Naive B cell (primary cell): ENCODE results near the gene BCAP31. TPM values are rescaled to one million over a fixed set of nuclear protein-coding genes. Genes with fewer than 3 reads are reported as not detected.

Experiments
- ATAC-seq, 2 donors: fragments of 150-1000 bp; cut with Tn5 transposase; 2 replicates each; pipeline ENCODE4 v1.10.0; 2021; ENCODE audit warnings: low read depth in 2 of 2, mild to moderate bottlenecking in 2 of 2, moderate library complexity in 2 of 2
- DNase-seq: peaks from one replicate; pipeline ENCODE4 v3.0.0; 2022
- H3K27ac Mint-ChIP-seq, 6 donors: one replicate each; pipeline ENCODE4 v1.8.0; 2020 to 2022; ENCODE audit warnings: mild to moderate bottlenecking in 6 of 6, mixed read lengths in 6 of 6, moderate library complexity in 5 of 6, inconsistent platforms in 2 of 6
- H3K27me3 Mint-ChIP-seq, 3 donors: one replicate each; pipeline ENCODE4 v1.8.0; 2021 to 2022; ENCODE audit warnings: mixed read lengths in 3 of 3, mild to moderate bottlenecking in 1 of 3
- H3K36me3 Mint-ChIP-seq, 2 donors: one replicate each; pipeline ENCODE4 v1.8.0; 2020 to 2022; ENCODE audit warnings: mixed read lengths in 2 of 2, inconsistent platforms in 1 of 2, mild to moderate bottlenecking in 1 of 2
- H3K4me1 Mint-ChIP-seq, 3 donors: one replicate each; pipeline ENCODE4 v1.8.0; 2020 to 2022; ENCODE audit warnings: mixed read lengths in 3 of 3, inconsistent platforms in 1 of 3, mild to moderate bottlenecking in 1 of 3, moderate library complexity in 1 of 3
- H3K4me3 Mint-ChIP-seq, 8 donors: one replicate each; pipeline ENCODE4 v1.8.0; 2020 to 2022; ENCODE audit warnings: mild to moderate bottlenecking in 8 of 8, mixed read lengths in 8 of 8, moderate library complexity in 8 of 8, inconsistent platforms in 2 of 8
- H3K9me3 Mint-ChIP-seq, 7 donors: one replicate each; pipeline ENCODE4 v1.8.0; 2020 to 2022; ENCODE audit warnings: mixed read lengths in 7 of 7, mild to moderate bottlenecking in 5 of 7, inconsistent platforms in 2 of 7, moderate library complexity in 1 of 7
- polyA plus RNA-seq, 6 donors: library from polyadenylated mRNA; unstranded; fragments of 300-500 nt; fragmentation: Illumina TruSeq; gene quantifications; one replicate each; pipeline ENCODE4 v1.2.3, GENCODE V29; 2021; ENCODE audit warnings: low read depth in 6 of 6

Gene BCAP31
- polyA plus RNA-seq, 6 donors from 2014 or later: 228 to 369 (median 252) TPM

DNA sequence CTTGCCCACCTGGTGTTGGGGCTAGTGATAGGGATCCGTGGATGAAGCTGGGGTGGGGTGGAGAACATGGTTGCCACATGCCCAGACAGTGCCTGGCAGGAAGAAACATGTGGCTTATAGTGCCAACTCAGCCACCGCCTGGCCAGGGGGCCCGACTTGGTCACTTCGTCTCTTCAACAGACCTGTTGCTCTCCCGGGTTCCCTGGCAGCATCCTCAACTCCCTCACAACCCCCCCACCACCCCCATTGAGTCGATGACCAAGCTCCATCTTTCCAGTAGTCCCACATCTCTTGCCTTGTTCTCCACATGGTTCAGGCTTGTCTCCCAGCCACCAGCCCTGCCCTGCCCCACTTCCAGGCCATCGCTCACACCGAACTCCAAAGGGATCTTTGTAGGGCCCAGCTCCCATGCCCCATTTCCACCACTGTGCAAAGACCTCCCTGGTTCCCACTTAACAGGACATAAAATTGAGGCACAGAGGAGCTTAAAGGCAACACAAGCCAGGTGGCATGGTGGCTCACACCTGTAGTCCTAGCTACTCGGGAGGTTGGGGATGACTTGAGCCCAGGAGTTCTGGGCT lies 58.4 kb downstream of the BCAP31 start:
- Mint-ChIP-seq H3K36me3 (no peaks in the 10 kb centered on the region), H3K4me1 (peaks cover 9 to 17% (median 16%) of the 10 kb centered on the region in 3 donors), H3K9me3 (peaks cover 0 to 7% (median 5%) of the 10 kb centered on the region in 7 donors), H3K27ac (peak overlapping the region in 2 of 6 donors; percentile 14 to 43), H3K27me3 (peaks cover 18 to 32% (median 29%) of the 10 kb centered on the region in 3 donors), H3K4me3 (no peak overlapping the region)
- DNase-seq (no peak), ATAC-seq (no peak)

DNA sequence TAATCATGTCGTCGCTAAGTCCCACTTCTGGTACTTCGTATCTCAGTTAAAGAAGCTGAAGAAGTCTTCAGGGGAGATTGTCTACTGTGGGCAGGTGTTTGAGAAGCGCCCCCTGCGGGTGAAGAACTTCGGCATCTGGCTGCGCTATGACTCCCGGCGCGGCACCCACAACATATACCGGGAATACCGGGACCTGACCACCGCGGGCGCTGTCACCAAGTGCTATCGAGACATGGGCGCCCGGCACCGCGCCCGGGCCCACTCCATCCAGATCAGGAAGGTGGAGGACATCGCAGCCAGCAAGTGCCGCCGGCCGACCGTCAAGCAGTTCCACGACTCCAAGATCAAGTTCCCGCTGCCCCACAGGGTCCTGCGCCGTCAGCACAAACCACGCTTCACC lies 61.9 kb downstream of the BCAP31 start:
- Mint-ChIP-seq H3K9me3 (peaks cover 0 to 14% (median 6%) of the 10 kb centered on the region in 7 donors), H3K27me3 (peaks cover 20 to 42% (median 32%) of the 10 kb centered on the region in 3 donors), H3K4me1 (peaks cover 0 to 8% (median 6%) of the 10 kb centered on the region in 3 donors), H3K27ac (peak overlapping the region in 1 of 6 donors; percentile 90), H3K36me3 (peaks cover 0 to 8% of the 10 kb centered on the region in 2 donors), H3K4me3 (peak overlapping the region; percentile 9 to 72 (median 66))
- peak in 1 of 2 donors; percentile 47 for ATAC-seq
- peak; percentile 46 for DNase-seq

DNA sequence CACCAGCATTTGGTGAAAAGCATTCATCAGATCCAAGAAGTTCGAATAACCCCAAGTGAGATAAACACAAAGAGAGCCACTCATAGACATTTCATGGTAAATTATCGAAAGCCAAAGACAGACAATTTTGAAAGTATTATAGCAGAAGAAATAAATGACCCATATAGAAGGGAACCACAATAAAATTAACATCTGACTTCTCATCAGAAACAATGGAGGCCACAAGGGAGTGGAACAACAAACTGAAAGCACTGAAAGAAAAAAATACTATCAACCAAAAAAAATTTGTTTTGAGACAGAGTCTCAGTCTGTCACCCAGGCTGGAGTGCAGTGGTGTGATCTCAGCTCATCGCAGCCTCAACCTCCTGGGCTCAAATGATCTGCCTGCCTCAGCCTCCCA lies 64.9 kb downstream of the BCAP31 start:
- DNase-seq (no peak), ATAC-seq (no peak)
- peaks cover 0 to 8% of the 10 kb centered on the region in 2 donors for H3K36me3 Mint-ChIP-seq
- H3K9me3 Mint-ChIP-seq: peaks cover 0 to 17% (median 5%) of the 10 kb centered on the region in 7 donors
- H3K4me1 Mint-ChIP-seq: peaks cover 0 to 8% (median 4%) of the 10 kb centered on the region in 3 donors
- H3K4me3 Mint-ChIP-seq: no peak overlapping the region
- peaks cover 13 to 32% (median 31%) of the 10 kb centered on the region in 3 donors for H3K27me3 Mint-ChIP-seq
- H3K27ac Mint-ChIP-seq: peak overlapping the region in 1 of 6 donors; percentile 36

DNA sequence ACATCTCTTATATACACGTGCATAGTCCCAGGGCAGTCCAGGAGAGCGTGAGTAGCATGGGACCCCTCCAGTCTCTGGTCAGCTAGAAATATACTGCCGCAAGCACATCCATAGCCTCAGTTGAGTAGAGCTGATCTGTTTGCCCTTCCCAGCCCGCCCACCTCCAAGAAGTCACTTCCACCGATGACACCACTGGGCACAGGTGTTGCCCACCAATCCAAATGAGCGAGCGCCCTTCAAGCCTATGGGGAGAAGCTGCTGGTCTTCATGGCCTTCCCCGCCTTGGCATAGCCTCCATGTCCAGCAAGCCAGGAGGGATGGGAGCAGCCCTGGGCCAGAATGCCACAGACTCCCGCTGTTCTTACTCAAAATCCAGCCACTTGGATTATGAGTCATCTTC lies 67.0 kb downstream of the BCAP31 start:
- H3K27me3 Mint-ChIP-seq: peaks cover 13 to 31% (median 23%) of the 10 kb centered on the region in 3 donors

DNA sequence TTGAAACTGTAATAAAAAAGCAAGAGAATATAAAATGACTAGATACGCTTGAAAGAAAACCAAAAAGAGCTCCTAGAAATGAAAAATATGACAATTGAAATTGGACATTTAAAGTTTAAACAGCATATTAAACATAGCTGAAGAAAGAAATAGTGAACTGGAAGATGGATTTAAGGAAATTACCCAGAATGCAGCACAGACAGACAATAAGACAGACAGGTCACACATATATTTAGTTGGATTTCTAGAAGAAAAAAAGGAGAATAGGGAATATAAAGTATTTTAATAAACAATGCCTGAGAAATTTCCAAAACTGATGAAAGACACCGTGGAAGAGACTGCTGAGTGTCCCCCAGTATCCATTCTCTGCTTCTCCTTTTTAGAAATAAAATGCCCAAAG lies 70.6 kb downstream of the BCAP31 start:
- H3K4me3 Mint-ChIP-seq: no peak overlapping the region
- peaks cover 0 to 20% (median 9%) of the 10 kb centered on the region in 7 donors for H3K9me3 Mint-ChIP-seq
- DNase-seq (no peak), ATAC-seq (no peak)
- no peak overlapping the region for H3K27ac Mint-ChIP-seq
- H3K36me3 Mint-ChIP-seq: no peaks in the 10 kb centered on the region
- peaks cover 0 to 17% (median 3%) of the 10 kb centered on the region in 3 donors for H3K27me3 Mint-ChIP-seq
- no peaks in the 10 kb centered on the region for H3K4me1 Mint-ChIP-seq

More for the DNA sequence above, 67.0 kb downstream of the BCAP31 start:
- H3K27ac Mint-ChIP-seq: peak overlapping the region in 1 of 6 donors; percentile 72
- DNase-seq (no peak), ATAC-seq (no peak)
- H3K4me3 Mint-ChIP-seq: no peak overlapping the region
- peaks cover 0 to 4% (median 1%) of the 10 kb centered on the region in 3 donors for H3K4me1 Mint-ChIP-seq
- H3K9me3 Mint-ChIP-seq: peaks cover 0 to 28% (median 10%) of the 10 kb centered on the region in 7 donors
- peaks cover 0 to 8% of the 10 kb centered on the region in 2 donors for H3K36me3 Mint-ChIP-seq

DNA sequence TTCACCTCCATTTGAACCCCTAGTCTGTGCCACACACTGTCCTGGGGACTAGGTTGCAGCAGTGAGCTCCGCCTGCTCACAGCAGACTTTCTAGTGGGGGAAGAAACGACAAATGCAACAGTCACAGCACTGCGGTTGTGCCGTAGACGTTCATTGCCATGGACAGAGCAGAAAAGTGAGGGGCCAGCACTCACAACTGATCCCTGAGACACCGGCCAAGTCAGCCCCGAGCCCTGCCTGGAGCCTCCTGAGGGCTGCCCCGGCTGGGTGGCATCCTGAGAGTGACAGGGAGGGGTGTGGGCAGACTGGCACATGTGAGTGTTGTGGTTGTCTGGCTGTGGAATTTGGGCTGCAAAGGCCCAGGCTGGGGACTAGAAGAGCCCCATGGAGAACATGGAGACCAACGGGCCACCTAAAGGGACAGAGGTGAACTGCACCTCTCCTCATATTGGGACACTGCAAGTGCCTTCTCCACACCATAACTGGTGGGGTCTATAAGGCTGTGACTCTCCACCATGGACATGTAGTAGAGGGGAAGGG lies 72.6 kb downstream of the BCAP31 start:
- H3K4me3 Mint-ChIP-seq: peak overlapping the region in 1 of 8 donors; percentile 54
- H3K27me3 Mint-ChIP-seq: peaks cover 0 to under 1% (median 0%) of the 10 kb centered on the region in 3 donors
- no peaks in the 10 kb centered on the region for H3K36me3 Mint-ChIP-seq
- peak in 1 of 2 donors; percentile 27 for ATAC-seq
- no peak overlapping the region for H3K27ac Mint-ChIP-seq
- no peak for DNase-seq
- H3K9me3 Mint-ChIP-seq: peaks cover 0 to 20% (median 9%) of the 10 kb centered on the region in 7 donors
- no peaks in the 10 kb centered on the region for H3K4me1 Mint-ChIP-seq

DNA sequence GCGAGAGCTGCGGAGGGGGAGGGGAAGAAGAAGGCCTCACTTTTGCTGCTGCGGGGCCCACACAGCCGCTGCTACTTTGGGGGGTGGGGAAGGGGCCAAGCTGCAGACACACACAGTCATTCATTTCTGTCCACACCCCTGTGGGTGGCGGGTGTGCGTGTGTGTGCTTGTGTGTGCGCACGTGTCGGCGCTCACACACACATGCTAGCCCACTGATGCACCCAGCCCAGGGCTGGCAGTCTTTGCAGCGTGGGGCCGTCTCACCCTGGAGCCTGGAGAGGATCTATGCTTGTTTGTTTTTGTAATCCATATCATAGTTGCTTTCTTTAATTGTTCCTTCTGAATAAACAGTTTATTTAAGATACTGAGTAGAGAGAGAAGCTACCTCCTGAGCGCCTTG lies 73.2 kb downstream of the BCAP31 start:
- DNase-seq: no peak
- no peak overlapping the region for H3K27ac Mint-ChIP-seq
- ATAC-seq: no peak
- peaks cover 2 to 6% (median 5%) of the 10 kb centered on the region in 3 donors for H3K4me1 Mint-ChIP-seq
- H3K27me3 Mint-ChIP-seq: peaks cover 3 to 5% (median 5%) of the 10 kb centered on the region in 3 donors
- no peaks in the 10 kb centered on the region for H3K36me3 Mint-ChIP-seq
- H3K9me3 Mint-ChIP-seq: peaks cover 0 to 20% (median 9%) of the 10 kb centered on the region in 7 donors
- H3K4me3 Mint-ChIP-seq: no peak overlapping the region

Other genes starting within 250 kb of the BCAP31 start
- gene BGN, start 229.4 kb downstream of the BCAP31 start, polyA plus RNA-seq: not detected
- under 1 TPM in 1 of 6 donors, not detected in 5; 0.05 TPM for gene ATP2B3, start 206.7 kb downstream of the BCAP31 start, polyA plus RNA-seq
- gene CCNQ, start 125.2 kb downstream of the BCAP31 start, polyA plus RNA-seq: 10 to 100 TPM; 31.9 to 88.0 (median 69.7) TPM
- not detected for gene DUSP9, start 77.2 kb downstream of the BCAP31 start, polyA plus RNA-seq
- not detected for gene PNCK, start 50.6 kb downstream of the BCAP31 start, polyA plus RNA-seq
- under 1 TPM in 3 of 6 donors, not detected in 3; 0.06 to 0.78 (median 0.23) TPM for gene SLC6A8, start 36.5 kb downstream of the BCAP31 start, polyA plus RNA-seq
- 1 to 10 TPM; 2.2 to 6.2 (median 5.2) TPM for gene ABCD1, start 469 bp upstream of the BCAP31 start, polyA plus RNA-seq
- gene PLXNB3, start 39.9 kb upstream of the BCAP31 start, polyA plus RNA-seq: under 1 TPM in 1 of 6 donors, not detected in 5; 0.71 TPM
- under 1 TPM in 1 of 6 donors, not detected in 5; 0.08 TPM for gene SRPK3, start 56.7 kb upstream of the BCAP31 start, polyA plus RNA-seq
- 100 to 1,000 TPM in 1 of 6 donors, 10 to 100 TPM in 5; 78.9 to 112 (median 94.3) TPM for gene IDH3G, start 70.0 kb upstream of the BCAP31 start, polyA plus RNA-seq
- 100 to 1,000 TPM; 308 to 413 (median 364) TPM for gene SSR4, start 70.3 kb upstream of the BCAP31 start, polyA plus RNA-seq
- under 1 TPM in 1 of 6 donors, not detected in 5; 0.38 TPM for gene PDZD4, start 106.2 kb upstream of the BCAP31 start, polyA plus RNA-seq
- gene L1CAM, start 161.8 kb upstream of the BCAP31 start, polyA plus RNA-seq: 1 to 10 TPM in 5 of 6 donors, not detected in 1; 1.1 to 2.1 (median 1.2) TPM
- under 1 TPM in 1 of 6 donors, not detected in 5; 0.25 TPM for gene AVPR2, start 180.3 kb upstream of the BCAP31 start, polyA plus RNA-seq
- 100 to 1,000 TPM in 2 of 6 donors, 10 to 100 TPM in 4; 71.5 to 147 (median 83.5) TPM for gene ARHGAP4, start 201.9 kb upstream of the BCAP31 start, polyA plus RNA-seq
- 10 to 100 TPM; 52.6 to 98.7 (median 61.0) TPM for gene NAA10, start 210.7 kb upstream of the BCAP31 start, polyA plus RNA-seq
- gene RENBP, start 220.3 kb upstream of the BCAP31 start, polyA plus RNA-seq: 1 to 10 TPM in 4 of 6 donors, under 1 TPM in 2; 0.68 to 3.8 (median 1.7) TPM
- 10 to 100 TPM in 1 of 6 donors, 1 to 10 TPM in 4, under 1 TPM in 1; 0.22 to 14.0 (median 5.8) TPM for gene HCFC1, start 247.4 kb upstream of the BCAP31 start, polyA plus RNA-seq
- gene TMEM187, start 248.4 kb upstream of the BCAP31 start, polyA plus RNA-seq: 10 to 100 TPM in 2 of 6 donors, 1 to 10 TPM in 4; 5.0 to 13.6 (median 8.1) TPM